ENCODE data around the gene STYXL1.

GRCh38 chr7:75995052-75995471, 52.7 kb downstream of the STYXL1 start:
- TF ChIP-seq CTCF (IDR thresholded peaks at IDR 0.05) (no peak), POLR2A (IDR thresholded peaks at IDR 0.05) (no peak)
